Nephron progenitor cell (in vitro differentiated cells): ENCODE measurements around the gene STXBP5L.

Source experiments
- DNase-seq: peaks from one replicate; pipeline ENCODE4 v3.0.0; 2021
- H3K27ac Mint-ChIP-seq: 2 replicates; pipeline ENCODE4 v1.8.0; 2021; ENCODE audit warnings: mild to moderate bottlenecking, moderate library complexity, mixed read lengths
- H3K27me3 Mint-ChIP-seq: 2 replicates; pipeline ENCODE4 v1.8.0; 2021; ENCODE audit warnings: mild to moderate bottlenecking, low read depth, mixed read lengths; ENCODE audit not compliant: poor library complexity
- H3K36me3 Mint-ChIP-seq: 2 replicates; pipeline ENCODE4 v1.8.0; 2021; ENCODE audit warnings: low read depth, mixed read lengths
- H3K4me1 Mint-ChIP-seq: 2 replicates; pipeline ENCODE4 v1.8.0; 2021; ENCODE audit warnings: mixed read lengths
- H3K4me3 Mint-ChIP-seq: 2 replicates; pipeline ENCODE4 v1.8.0; 2021; ENCODE audit warnings: mild to moderate bottlenecking, moderate library complexity, mixed read lengths
- H3K9me3 Mint-ChIP-seq: 2 replicates; pipeline ENCODE4 v1.8.0; 2021; ENCODE audit warnings: mild to moderate bottlenecking, moderate library complexity, mixed read lengths
- TF ChIP-seq, protein P1 (sequence below): fragments of 200-600 bp; sonication (generic); IDR thresholded peaks from 2 replicates; pipeline ENCODE4 v1.5.0; 2021; ENCODE audit warnings: antibody characterized with exemption

STXBP5L gene

DNA sequence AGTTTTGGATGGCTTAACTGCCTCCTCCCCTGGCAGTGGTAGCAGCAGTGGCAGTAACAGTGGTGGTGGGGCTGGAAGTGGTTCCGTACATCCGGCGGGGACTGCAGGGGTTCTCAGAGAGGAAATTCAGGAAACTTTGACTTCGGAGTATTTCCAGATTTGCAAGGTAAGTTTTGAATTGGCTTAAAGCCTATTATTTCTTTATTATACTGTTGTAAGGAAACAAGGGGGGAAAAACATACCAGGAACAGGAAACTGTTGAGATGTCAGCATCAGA lies 1.5 kb downstream of the STXBP5L start:
- no peak overlapping the region for H3K27ac Mint-ChIP-seq

DNA sequence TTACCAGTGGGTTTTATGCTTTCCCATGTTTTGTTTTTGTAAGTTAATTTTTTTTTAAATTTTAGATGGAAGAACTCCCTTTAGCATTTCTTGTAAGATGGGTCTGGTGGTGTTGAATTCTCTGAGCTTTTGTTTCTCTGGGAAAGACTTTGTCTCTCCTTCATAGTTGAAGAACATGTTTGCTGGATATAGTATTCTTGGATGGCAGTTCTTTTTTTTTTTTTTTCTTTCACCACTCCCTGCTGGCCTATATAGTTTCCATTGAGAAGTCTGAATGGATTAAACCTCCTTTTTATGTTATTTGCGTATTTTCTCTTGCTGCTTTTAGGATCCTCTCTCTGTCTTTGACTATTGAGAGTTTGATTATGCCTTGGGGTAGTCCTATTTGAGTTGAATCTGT lies 18.1 kb downstream of the STXBP5L start:
- Mint-ChIP-seq H3K9me3 (peaks cover 43% of the 10 kb centered on the region), H3K36me3 (peaks cover 5% of the 10 kb centered on the region), H3K27ac (no peak overlapping the region), H3K27me3 (no peaks in the 10 kb centered on the region), H3K4me1 (no peaks in the 10 kb centered on the region), H3K4me3 (no peak overlapping the region)
- no peak for DNase-seq
- TF ChIP-seq, protein P1, sequence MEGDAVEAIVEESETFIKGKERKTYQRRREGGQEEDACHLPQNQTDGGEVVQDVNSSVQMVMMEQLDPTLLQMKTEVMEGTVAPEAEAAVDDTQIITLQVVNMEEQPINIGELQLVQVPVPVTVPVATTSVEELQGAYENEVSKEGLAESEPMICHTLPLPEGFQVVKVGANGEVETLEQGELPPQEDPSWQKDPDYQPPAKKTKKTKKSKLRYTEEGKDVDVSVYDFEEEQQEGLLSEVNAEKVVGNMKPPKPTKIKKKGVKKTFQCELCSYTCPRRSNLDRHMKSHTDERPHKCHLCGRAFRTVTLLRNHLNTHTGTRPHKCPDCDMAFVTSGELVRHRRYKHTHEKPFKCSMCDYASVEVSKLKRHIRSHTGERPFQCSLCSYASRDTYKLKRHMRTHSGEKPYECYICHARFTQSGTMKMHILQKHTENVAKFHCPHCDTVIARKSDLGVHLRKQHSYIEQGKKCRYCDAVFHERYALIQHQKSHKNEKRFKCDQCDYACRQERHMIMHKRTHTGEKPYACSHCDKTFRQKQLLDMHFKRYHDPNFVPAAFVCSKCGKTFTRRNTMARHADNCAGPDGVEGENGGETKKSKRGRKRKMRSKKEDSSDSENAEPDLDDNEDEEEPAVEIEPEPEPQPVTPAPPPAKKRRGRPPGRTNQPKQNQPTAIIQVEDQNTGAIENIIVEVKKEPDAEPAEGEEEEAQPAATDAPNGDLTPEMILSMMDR, result no peak

More for the DNA sequence above, 1.5 kb downstream of the STXBP5L start:
- no peaks in the 10 kb centered on the region for H3K36me3 Mint-ChIP-seq
- peak; percentile 22 for DNase-seq
- peaks cover 39% of the 10 kb centered on the region for H3K27me3 Mint-ChIP-seq
- TF ChIP-seq, protein P1, result no peak
- H3K4me1 Mint-ChIP-seq, result peaks cover 24% of the 10 kb centered on the region
- H3K4me3 Mint-ChIP-seq, result peak overlapping the region; percentile 90
- H3K9me3 Mint-ChIP-seq, result no peaks in the 10 kb centered on the region

- Mint-ChIP-seq H3K4me3 (no peak overlapping the region), H3K4me1 (no peaks in the 10 kb centered on the region), H3K27ac (no peak overlapping the region), H3K36me3 (peaks cover 5% of the 10 kb centered on the region), H3K27me3 (no peaks in the 10 kb centered on the region), H3K9me3 (peaks cover 37% of the 10 kb centered on the region)
- no peak for DNase-seq
- TF ChIP-seq, protein P1, result no peak
Measured at GRCh38 chr3:120928991-120929390, 21.0 kb downstream of the STXBP5L start.

GRCh38 chr3:120931593-120931992 lies 23.6 kb downstream of the STXBP5L start:
- Mint-ChIP-seq H3K4me3 (no peak overlapping the region), H3K9me3 (peaks cover 22% of the 10 kb centered on the region), H3K27me3 (no peaks in the 10 kb centered on the region), H3K36me3 (peaks cover 2% of the 10 kb centered on the region), H3K4me1 (no peaks in the 10 kb centered on the region), H3K27ac (no peak overlapping the region)
- TF ChIP-seq, protein P1, result no peak
- no peak for DNase-seq

DNA sequence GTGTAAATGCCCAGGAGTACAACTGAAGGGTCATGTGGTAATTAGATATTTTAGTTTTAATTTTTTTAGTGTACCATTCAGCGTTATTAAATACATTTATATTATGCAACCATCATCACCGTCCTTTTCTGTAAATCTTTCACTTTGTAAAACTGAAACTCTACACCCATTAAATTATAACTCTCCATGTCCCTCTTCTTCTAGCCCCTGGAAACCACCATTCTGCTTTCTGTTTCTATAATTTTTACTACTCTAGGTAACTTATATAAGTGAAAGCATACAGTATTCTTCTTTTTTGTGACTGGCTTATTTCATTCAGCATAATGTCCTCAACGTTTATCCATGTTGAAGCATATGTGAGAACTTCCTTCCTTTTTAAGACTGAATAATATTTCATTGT lies 48.1 kb downstream of the STXBP5L start:
- DNase-seq, result no peak
- TF ChIP-seq, protein P1, result no peak
- H3K4me1 Mint-ChIP-seq, result no peaks in the 10 kb centered on the region

GRCh38 chr3:120982608-120983320 lies 74.8 kb downstream of the STXBP5L start:
- peaks cover 36% of the 10 kb centered on the region for H3K9me3 Mint-ChIP-seq
- no peak overlapping the region for H3K4me3 Mint-ChIP-seq
- DNase-seq, result no peak
- H3K27me3 Mint-ChIP-seq, result no peaks in the 10 kb centered on the region
- peaks cover 5% of the 10 kb centered on the region for H3K4me1 Mint-ChIP-seq
- peaks cover 17% of the 10 kb centered on the region for H3K36me3 Mint-ChIP-seq
- TF ChIP-seq, protein P1, result no peak
- no peak overlapping the region for H3K27ac Mint-ChIP-seq

More for the DNA sequence above, 48.1 kb downstream of the STXBP5L start:
- Mint-ChIP-seq H3K9me3 (peaks cover 10% of the 10 kb centered on the region), H3K27ac (no peak overlapping the region), H3K36me3 (no peaks in the 10 kb centered on the region), H3K27me3 (peaks cover 2% of the 10 kb centered on the region), H3K4me3 (no peak overlapping the region)
